ENCODE measurements around the gene NR3C2. TPM values are rescaled to one million over a fixed set of nuclear protein-coding genes. Genes with fewer than 3 reads are reported as not detected.

The NR3C2 gene
- total RNA-seq, 2 experiments from 2014 or later: 2.0 to 5.2 TPM

DNA sequence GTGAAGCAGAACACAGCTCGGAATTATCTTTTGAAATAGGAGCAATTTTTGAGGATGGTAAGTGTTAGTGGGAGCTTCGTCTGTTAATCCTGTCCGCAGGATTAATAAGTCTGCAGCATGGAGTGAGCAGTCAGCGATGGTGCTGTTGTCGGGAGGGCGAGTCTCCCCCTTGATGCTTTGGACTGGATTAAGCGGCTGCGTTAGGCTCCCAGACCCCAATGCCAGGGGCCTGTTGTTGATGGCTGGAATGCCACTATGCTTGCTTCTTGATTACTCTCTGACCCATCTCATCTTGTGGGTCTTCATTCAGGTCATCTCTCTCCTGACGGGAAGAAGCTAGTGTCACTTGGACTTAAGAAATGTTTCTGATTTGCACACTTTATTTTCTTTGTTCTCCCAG, 377.8 kb downstream of the NR3C2 start:
- Histone ChIP-seq H4K20me1 (ENCODE audit: insufficient read depth, low read length) (no peaks in the 10 kb centered on the region), H3K9me3 (ENCODE audit: low read length) (no peaks in the 10 kb centered on the region), H3K4me2 (ENCODE audit: low read length) (no peak overlapping the region), H3K9me2 (ENCODE audit: insufficient read depth, low read length) (no peaks in the 10 kb centered on the region), H3K27ac (ENCODE audit: low read depth, low read length, poor library complexity, severe bottlenecking) (no peak overlapping the region), H2AFZ (ENCODE audit: low read length) (no peak overlapping the region), H3K36me3 (ENCODE audit: insufficient read depth, low read length) (no peaks in the 10 kb centered on the region), H3K4me3 (ENCODE audit: low read depth, low read length, poor library complexity, severe bottlenecking) (no peak overlapping the region), H3K4me1 (ENCODE audit: insufficient read depth, low read length, poor library complexity, severe bottlenecking) (peaks cover 10% of the 10 kb centered on the region), H3K79me2 (ENCODE audit: insufficient read depth, low read depth, low read length) (no peaks in the 10 kb centered on the region)
- DNase-seq (ENCODE audit: low spot score): no peak
- TF ChIP-seq EZH2phosphoT487 (IDR thresholded peaks at IDR 0.05; ENCODE audit: borderline replicate concordance, low read depth, low read length): no peak
- TF ChIP-seq CTCF (conservative IDR thresholded peaks at IDR 0.05; ENCODE audit: low read length): no peak
- BruUV-seq (replicated peaks): no TSS peak
- ChIA-PET CTCF (ENCODE audit: unreplicated experiment) (no interaction called here), POLR2A (interaction anchor here (0.7 kb wide), 2 partner anchors 81 to 95 kb away, joined by 3 read pairs; no protein-coding TSS in a partner anchor)
- intact Hi-C loops (cut with micrococcal nuclease; ENCODE audit: unreplicated experiment): no loop called here

DNA sequence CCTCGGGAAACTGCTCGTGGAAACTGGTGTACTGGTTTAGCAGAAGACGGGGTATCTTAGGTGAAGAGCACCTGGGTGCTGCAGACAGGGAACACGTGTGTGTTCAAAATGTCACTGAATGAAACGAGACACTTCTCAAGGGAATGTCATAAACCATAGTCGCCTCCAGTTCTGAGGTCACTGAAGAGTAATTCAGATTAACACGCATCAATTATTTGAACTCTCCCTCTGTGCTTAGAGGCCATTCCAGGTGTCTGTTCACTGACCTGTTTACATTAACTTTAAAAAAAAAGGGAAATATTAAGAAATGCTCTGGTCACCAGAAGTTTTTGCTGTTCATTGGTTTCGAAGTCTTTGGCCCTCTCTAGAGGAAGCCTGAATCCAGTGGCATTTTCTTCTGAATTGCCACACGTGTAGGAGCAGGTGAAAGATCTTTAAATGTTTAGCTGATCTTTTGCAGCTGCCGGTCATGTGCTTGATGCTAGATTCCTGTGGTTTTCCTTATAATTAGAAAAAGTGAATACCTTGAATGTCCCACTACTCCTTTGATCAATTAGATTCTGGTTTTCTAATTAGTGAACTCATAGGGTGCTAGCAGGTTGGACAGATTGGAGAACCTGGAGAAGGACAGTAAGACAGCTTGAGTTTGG, 379.8 kb downstream of the NR3C2 start:
- no TSS peak for BruUV-seq (replicated peaks)
- H3K79me2 ChIP-seq (ENCODE audit: insufficient read depth, low read depth, low read length): no peaks in the 10 kb centered on the region
- CTCF ChIA-PET (ENCODE audit: unreplicated experiment): no interaction called here
- H3K9me2 ChIP-seq (ENCODE audit: insufficient read depth, low read length): no peaks in the 10 kb centered on the region
- no peaks in the 10 kb centered on the region for H3K36me3 ChIP-seq (ENCODE audit: insufficient read depth, low read length)
- no peaks in the 10 kb centered on the region for H4K20me1 ChIP-seq (ENCODE audit: insufficient read depth, low read length)
- DNase-seq (ENCODE audit: low spot score): no peak
- peaks cover 28% of the 10 kb centered on the region for H3K4me1 ChIP-seq (ENCODE audit: insufficient read depth, low read length, poor library complexity, severe bottlenecking)
- H3K4me3 ChIP-seq (ENCODE audit: low read depth, low read length, poor library complexity, severe bottlenecking): no peak overlapping the region
- intact Hi-C loops (cut with micrococcal nuclease; ENCODE audit: unreplicated experiment): no loop called here
- TF ChIP-seq EZH2phosphoT487 (IDR thresholded peaks at IDR 0.05; ENCODE audit: borderline replicate concordance, low read depth, low read length): no peak
- TF ChIP-seq CTCF (conservative IDR thresholded peaks at IDR 0.05; ENCODE audit: low read length): no peak
- no peak overlapping the region for H3K4me2 ChIP-seq (ENCODE audit: low read length)
- H3K27ac ChIP-seq (ENCODE audit: low read depth, low read length, poor library complexity, severe bottlenecking): no peak overlapping the region
- H3K9me3 ChIP-seq (ENCODE audit: low read length): no peaks in the 10 kb centered on the region
- no peak overlapping the region for H2AFZ ChIP-seq (ENCODE audit: low read length)
- POLR2A ChIA-PET: no interaction called here

DNA sequence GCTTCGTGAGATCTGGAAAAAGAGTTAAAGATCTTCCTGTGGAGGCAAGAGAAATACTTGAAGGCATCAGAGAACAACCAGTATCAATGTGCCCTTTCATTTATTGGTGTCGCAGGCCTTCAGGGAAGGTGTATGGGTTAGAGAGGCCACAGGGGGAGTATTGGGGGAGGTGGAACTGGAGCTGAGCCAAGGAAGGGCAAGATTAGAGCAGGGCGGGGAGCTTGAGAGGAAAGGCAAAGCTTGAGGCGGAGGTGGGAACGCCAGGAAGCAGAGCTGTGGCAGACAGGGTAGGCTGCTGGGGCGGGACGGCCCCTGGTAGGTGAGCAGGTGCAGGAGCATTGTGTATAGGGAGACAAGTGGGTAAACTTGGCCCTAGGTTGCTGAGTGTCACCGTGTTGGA, 380.4 kb downstream of the NR3C2 start:
- Histone ChIP-seq H3K9me3 (ENCODE audit: low read length) (no peaks in the 10 kb centered on the region), H3K4me2 (ENCODE audit: low read length) (no peak overlapping the region), H3K79me2 (ENCODE audit: insufficient read depth, low read depth, low read length) (no peaks in the 10 kb centered on the region), H3K4me3 (ENCODE audit: low read depth, low read length, poor library complexity, severe bottlenecking) (no peak overlapping the region), H3K4me1 (ENCODE audit: insufficient read depth, low read length, poor library complexity, severe bottlenecking) (peaks cover 35% of the 10 kb centered on the region), H3K36me3 (ENCODE audit: insufficient read depth, low read length) (no peaks in the 10 kb centered on the region), H4K20me1 (ENCODE audit: insufficient read depth, low read length) (no peaks in the 10 kb centered on the region), H2AFZ (ENCODE audit: low read length) (no peak overlapping the region), H3K9me2 (ENCODE audit: insufficient read depth, low read length) (no peaks in the 10 kb centered on the region), H3K27ac (ENCODE audit: low read depth, low read length, poor library complexity, severe bottlenecking) (no peak overlapping the region)
- no peak for DNase-seq (ENCODE audit: low spot score)
- intact Hi-C loops (cut with micrococcal nuclease; ENCODE audit: unreplicated experiment): no loop called here
- CTCF ChIA-PET (ENCODE audit: unreplicated experiment): no interaction called here
- POLR2A ChIA-PET: interaction anchor here (0.6 to 1.0 kb wide), 2 partner anchors 15 to 136 kb away, joined by 3 read pairs; no protein-coding TSS in a partner anchor
- BruUV-seq (replicated peaks): no TSS peak
- TF ChIP-seq EZH2phosphoT487 (IDR thresholded peaks at IDR 0.05; ENCODE audit: borderline replicate concordance, low read depth, low read length): no peak

Data from OCI-LY7 (cell line).